Uterus (tissue), 4 donors: Measurements from ENCODE around the gene POLD1. TPM values are rescaled to one million over a fixed set of nuclear protein-coding genes. Genes with fewer than 3 reads are reported as not detected.

Source experiments
- DNase-seq, 2 donors: peaks; one replicate each; pipeline ENCODE4 v3.0.0-alpha.2; 2019 to 2020
- H3K27ac ChIP-seq, 2 donors: fragments of 200-600 bp; sonication (generic); 1 replicate in 1 of 2; 2 replicates in 1 of 2; pipeline ENCODE4 v1.5.1; 2016 to 2018
- H3K27me3 ChIP-seq, 2 donors: fragments of 200-600 bp; sonication (generic); one replicate each; pipeline ENCODE4 v1.5.1; 2018 to 2019; ENCODE audit warnings: control low read depth in 1 of 2
- H3K36me3 ChIP-seq, 2 donors: fragments of 200-600 bp; sonication (generic); one replicate each; pipeline ENCODE4 v1.5.1; 2019; ENCODE audit warnings: control low read depth in 1 of 2
- H3K4me1 ChIP-seq, 2 donors: fragments of 200-600 bp; sonication (generic); one replicate each; pipeline ENCODE4 v1.5.1; 2018 to 2019; ENCODE audit warnings: control low read depth in 1 of 2
- H3K4me3 ChIP-seq, 2 donors: fragments of 200-600 bp; sonication (generic); 1 replicate in 1 of 2; 2 replicates in 1 of 2; pipeline ENCODE4 v1.5.1; 2018 to 2019; ENCODE audit warnings: mild to moderate bottlenecking in 1 of 2
- H3K9me3 ChIP-seq, 2 donors: fragments of 200-600 bp; sonication (generic); one replicate each; pipeline ENCODE4 v1.5.1; 2019; ENCODE audit warnings: control low read depth in 1 of 2
- POLR2A ChIP-seq, 2 donors: fragments of 450-650 bp; IDR thresholded peaks; one replicate each; pipeline ENCODE4 v1.6.1; 2016; ENCODE audit warnings: antibody characterized with exemption in 2 of 2, mild to moderate bottlenecking in 1 of 2, moderate library complexity in 1 of 2
- intact Hi-C: fragments of 100-400 bp; cut with DNase I; formaldehyde crosslinking; loops from one replicate; pipeline ENCODE4 v1.15.1; 2023; ENCODE audit warnings: low total_unique reads
- total RNA-seq, 4 donors: library from RNA; depleted of rRNA in 3 of 4; stranded (reverse); fragments of >200 nt in 3 of 4; gene quantifications; one replicate each; pipeline versions ENCODE4 v1.1.0 to v1.2.4, GENCODE V29; 2014 to 2023
- TF ChIP-seq, protein P1 (sequence below), 4 experiments: fragments of 200-600 bp in 2 of 4; fragments of 450-650 bp in 2 of 4; sonication (generic) in 2 of 4; IDR thresholded peaks; one replicate each; pipeline ENCODE4 v1.5.1; 2016 to 2019; ENCODE audit warnings: antibody characterized with exemption in 4 of 4, mild to moderate bottlenecking in 2 of 4, moderate library complexity in 1 of 4
- donor health status: DM: yes; HTN: yes; CAD: no.

POLD1 gene
- total RNA-seq, 4 donors from 2014 or later, result 10.6 to 47.9 (median 24.0) TPM

DNA sequence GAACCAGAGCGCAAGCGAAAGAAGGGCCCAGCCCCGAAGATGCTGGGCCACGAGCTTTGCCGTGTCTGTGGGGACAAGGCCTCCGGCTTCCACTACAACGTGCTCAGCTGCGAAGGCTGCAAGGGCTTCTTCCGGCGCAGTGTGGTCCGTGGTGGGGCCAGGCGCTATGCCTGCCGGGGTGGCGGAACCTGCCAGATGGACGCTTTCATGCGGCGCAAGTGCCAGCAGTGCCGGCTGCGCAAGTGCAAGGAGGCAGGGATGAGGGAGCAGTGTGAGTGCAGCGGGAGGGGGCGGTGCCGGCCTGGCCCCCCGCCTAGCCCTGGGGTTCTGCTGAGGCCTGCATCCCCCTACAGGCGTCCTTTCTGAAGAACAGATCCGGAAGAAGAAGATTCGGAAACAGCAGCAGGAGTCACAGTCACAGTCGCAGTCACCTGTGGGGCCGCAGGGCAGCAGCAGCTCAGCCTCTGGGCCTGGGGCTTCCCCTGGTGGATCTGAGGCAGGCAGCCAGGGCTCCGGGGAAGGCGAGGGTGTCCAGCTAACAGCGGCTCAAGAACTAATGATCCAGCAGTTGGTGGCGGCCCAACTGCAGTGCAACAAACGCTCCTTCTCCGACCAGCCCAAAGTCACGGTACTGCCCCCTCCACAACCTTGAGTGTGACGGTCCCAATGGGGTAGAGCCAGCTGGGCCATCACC is 5.8 kb upstream of the POLD1 start:
- no peak overlapping the region for H3K4me3 ChIP-seq
- H3K27ac ChIP-seq, result no peak overlapping the region
- H3K9me3 ChIP-seq, result no peaks in the 10 kb centered on the region
- intact Hi-C loops, result loop anchor here (10.0 kb wide), 1 partner anchor 406 kb away; no protein-coding TSS in a partner anchor
- TF ChIP-seq, protein P1, sequence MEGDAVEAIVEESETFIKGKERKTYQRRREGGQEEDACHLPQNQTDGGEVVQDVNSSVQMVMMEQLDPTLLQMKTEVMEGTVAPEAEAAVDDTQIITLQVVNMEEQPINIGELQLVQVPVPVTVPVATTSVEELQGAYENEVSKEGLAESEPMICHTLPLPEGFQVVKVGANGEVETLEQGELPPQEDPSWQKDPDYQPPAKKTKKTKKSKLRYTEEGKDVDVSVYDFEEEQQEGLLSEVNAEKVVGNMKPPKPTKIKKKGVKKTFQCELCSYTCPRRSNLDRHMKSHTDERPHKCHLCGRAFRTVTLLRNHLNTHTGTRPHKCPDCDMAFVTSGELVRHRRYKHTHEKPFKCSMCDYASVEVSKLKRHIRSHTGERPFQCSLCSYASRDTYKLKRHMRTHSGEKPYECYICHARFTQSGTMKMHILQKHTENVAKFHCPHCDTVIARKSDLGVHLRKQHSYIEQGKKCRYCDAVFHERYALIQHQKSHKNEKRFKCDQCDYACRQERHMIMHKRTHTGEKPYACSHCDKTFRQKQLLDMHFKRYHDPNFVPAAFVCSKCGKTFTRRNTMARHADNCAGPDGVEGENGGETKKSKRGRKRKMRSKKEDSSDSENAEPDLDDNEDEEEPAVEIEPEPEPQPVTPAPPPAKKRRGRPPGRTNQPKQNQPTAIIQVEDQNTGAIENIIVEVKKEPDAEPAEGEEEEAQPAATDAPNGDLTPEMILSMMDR (IDR thresholded peaks at IDR 0.05), result no peak
- no peak for TF ChIP-seq POLR2A (IDR thresholded peaks at IDR 0.05)
- H3K27me3 ChIP-seq, result no peaks in the 10 kb centered on the region
- no peaks in the 10 kb centered on the region for H3K36me3 ChIP-seq
- no peaks in the 10 kb centered on the region for H3K4me1 ChIP-seq
- DNase-seq, result no peak

DNA sequence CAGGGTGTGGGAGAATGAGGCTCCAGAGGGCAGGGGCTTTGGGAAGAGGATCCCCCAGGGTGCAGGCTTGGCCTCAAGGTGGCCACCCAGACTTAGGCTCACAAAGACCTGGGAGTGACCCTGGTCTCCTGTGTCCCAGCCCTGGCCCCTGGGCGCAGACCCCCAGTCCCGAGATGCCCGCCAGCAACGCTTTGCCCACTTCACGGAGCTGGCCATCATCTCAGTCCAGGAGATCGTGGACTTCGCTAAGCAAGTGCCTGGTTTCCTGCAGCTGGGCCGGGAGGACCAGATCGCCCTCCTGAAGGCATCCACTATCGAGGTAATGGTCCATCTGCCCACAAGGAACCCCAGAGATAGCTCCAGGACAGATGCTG is 5.3 kb upstream of the POLD1 start:
- intact Hi-C loops, result loop anchor here (10.0 kb wide), 1 partner anchor 406 kb away; no protein-coding TSS in a partner anchor
- Histone ChIP-seq H3K27ac (no peak overlapping the region), H3K9me3 (no peaks in the 10 kb centered on the region), H3K27me3 (no peaks in the 10 kb centered on the region), H3K36me3 (no peaks in the 10 kb centered on the region), H3K4me3 (no peak overlapping the region), H3K4me1 (no peaks in the 10 kb centered on the region)
- DNase-seq, result no peak
- TF ChIP-seq POLR2A (IDR thresholded peaks at IDR 0.05), result no peak
- TF ChIP-seq, protein P1 (IDR thresholded peaks at IDR 0.05), result no peak

DNA sequence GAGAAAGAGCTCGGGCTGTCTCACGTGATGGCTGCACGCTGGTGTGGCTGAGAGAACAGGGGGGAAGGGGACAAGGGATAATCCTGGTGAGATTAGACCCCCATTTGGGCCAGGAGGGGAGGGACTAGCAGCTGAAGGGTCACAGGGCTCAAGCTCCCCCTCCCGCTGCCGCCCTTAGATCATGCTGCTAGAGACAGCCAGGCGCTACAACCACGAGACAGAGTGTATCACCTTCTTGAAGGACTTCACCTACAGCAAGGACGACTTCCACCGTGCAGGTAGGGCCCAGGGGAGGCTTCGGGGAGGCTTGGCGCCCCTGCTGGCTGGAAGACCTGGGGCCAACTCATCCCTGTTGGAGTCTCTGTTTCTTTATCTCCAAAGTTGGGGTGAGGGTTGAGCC is 4.5 kb upstream of the POLD1 start:
- H3K27me3 ChIP-seq, result no peaks in the 10 kb centered on the region
- intact Hi-C loops, result loop anchor here (10.0 kb wide), 1 partner anchor 405 kb away; no protein-coding TSS in a partner anchor
- no peak for DNase-seq
- TF ChIP-seq POLR2A (IDR thresholded peaks at IDR 0.05), result no peak
- TF ChIP-seq, protein P1 (IDR thresholded peaks at IDR 0.05), result no peak
- H3K9me3 ChIP-seq, result no peaks in the 10 kb centered on the region
- H3K36me3 ChIP-seq, result no peaks in the 10 kb centered on the region
- H3K4me3 ChIP-seq, result no peak overlapping the region
- no peak overlapping the region for H3K27ac ChIP-seq
- H3K4me1 ChIP-seq, result no peaks in the 10 kb centered on the region

DNA sequence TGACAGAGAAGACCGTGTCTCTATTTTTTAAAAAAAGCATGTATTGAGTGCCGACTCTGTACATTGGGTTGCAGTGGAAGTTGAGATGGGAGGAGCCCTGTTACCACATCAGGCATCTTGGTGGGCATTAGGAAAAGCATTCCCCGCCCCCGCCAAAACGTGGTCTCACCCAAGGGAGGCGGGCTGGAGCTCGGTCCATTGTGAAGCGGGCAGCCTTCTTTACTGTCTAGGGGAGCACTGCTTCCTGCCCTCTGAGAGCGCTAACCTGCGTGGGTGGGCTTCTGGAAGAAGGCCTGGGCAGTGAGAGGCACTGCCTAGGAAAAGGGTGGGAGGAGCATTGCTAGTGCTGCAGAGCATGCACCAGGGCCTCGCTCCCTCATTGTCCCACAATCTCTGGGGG is 4.0 kb upstream of the POLD1 start:
- H3K4me3 ChIP-seq, result no peak overlapping the region
- DNase-seq, result no peak
- no peak overlapping the region for H3K27ac ChIP-seq
- no peaks in the 10 kb centered on the region for H3K27me3 ChIP-seq
- no peaks in the 10 kb centered on the region for H3K9me3 ChIP-seq
- H3K36me3 ChIP-seq, result no peaks in the 10 kb centered on the region
- intact Hi-C loops, result no loop called here
- H3K4me1 ChIP-seq, result peaks cover 0 to 3% of the 10 kb centered on the region in 2 donors
- TF ChIP-seq, protein P1 (IDR thresholded peaks at IDR 0.05), result no peak
- TF ChIP-seq POLR2A (IDR thresholded peaks at IDR 0.05), result no peak

DNA sequence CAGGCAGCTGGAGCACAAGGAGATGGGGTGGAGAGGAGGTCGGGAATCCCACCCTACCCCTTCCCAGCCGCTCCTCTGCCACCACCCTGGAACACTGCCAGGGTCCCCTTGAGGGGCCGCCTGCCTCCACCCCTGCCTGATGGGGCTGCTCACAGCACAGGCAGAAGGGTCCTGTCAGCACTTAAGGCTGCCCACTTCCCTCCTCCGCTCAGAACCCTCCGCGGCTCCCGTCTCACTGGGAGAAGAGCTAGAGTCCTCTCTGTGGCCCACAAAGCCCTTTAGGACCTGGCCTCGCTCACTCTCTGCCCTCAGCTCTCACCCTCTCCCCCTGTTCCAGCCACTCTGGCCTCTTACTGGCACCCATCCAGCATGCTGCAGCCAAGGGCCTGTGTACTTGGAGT is 3.4 kb upstream of the POLD1 start:
- no peaks in the 10 kb centered on the region for H3K36me3 ChIP-seq

More for the DNA sequence above, 3.4 kb upstream of the POLD1 start:
- no peak for DNase-seq
- TF ChIP-seq, protein P1 (IDR thresholded peaks at IDR 0.05), result no peak
- no peak for TF ChIP-seq POLR2A (IDR thresholded peaks at IDR 0.05)
- H3K4me1 ChIP-seq, result peaks cover 0 to 4% of the 10 kb centered on the region in 2 donors
- no peaks in the 10 kb centered on the region for H3K27me3 ChIP-seq
- H3K9me3 ChIP-seq, result no peaks in the 10 kb centered on the region
- intact Hi-C loops, result no loop called here
- H3K27ac ChIP-seq, result no peak overlapping the region
- H3K4me3 ChIP-seq, result no peak overlapping the region
